Measurements from ENCODE around the gene FOSL1. TPM values are rescaled to one million over a fixed set of nuclear protein-coding genes. Genes with fewer than 3 reads are reported as not detected.
A peak's percentile ranks its signal among the peaks of the same experiment; 100 is the strongest.

Gene FOSL1
- total and polyA plus RNA-seq, 2 donors (not counting 1 experiment from before 2014, with no cell fraction given): 3.5 to 8.8 TPM

DNA sequence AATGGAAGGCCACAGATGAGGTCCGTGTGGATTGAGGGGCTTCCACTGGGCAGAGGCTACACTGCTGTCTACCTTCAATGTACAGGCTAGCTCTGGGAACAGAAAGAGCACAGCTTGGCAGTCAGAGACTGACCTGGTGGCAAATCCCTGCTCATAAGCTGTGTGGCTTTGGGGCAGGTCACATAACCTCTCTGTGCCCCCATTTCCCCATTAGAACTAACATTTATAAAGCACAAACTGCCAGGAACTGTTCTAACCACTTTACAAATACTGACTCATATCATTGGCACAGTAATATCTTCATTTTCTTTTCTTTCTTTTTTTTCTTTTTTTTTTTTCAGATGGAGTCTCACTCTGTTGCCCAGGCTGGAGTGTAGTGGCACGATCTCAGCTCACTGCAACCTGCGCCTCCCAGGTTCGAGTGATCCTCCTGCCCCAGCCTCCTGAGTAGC lies 3.1 kb downstream of the FOSL1 start:
- H4K20me1 ChIP-seq (ENCODE audit: control insufficient read depth, extremely low read depth, insufficient read depth, low read length): no peaks in the 10 kb centered on the region
- H3K36me3 ChIP-seq (ENCODE audit: control insufficient read depth, insufficient read depth, low read length): peaks cover 22% of the 10 kb centered on the region
- H3K4me1 ChIP-seq (ENCODE audit: control insufficient read depth, extremely low read depth, insufficient read depth, low read length): peaks cover 31% of the 10 kb centered on the region
- peak overlapping the region; percentile 84 for H3K4me2 ChIP-seq (ENCODE audit: extremely low read depth, insufficient read depth, low read length)
- DNase-seq (ENCODE audit: low read depth in 2 of 2): peak in 1 of 2 donors; percentile 28
- no peak overlapping the region for H2AFZ ChIP-seq (ENCODE audit: low read length)
- TF ChIP-seq, protein P1, sequence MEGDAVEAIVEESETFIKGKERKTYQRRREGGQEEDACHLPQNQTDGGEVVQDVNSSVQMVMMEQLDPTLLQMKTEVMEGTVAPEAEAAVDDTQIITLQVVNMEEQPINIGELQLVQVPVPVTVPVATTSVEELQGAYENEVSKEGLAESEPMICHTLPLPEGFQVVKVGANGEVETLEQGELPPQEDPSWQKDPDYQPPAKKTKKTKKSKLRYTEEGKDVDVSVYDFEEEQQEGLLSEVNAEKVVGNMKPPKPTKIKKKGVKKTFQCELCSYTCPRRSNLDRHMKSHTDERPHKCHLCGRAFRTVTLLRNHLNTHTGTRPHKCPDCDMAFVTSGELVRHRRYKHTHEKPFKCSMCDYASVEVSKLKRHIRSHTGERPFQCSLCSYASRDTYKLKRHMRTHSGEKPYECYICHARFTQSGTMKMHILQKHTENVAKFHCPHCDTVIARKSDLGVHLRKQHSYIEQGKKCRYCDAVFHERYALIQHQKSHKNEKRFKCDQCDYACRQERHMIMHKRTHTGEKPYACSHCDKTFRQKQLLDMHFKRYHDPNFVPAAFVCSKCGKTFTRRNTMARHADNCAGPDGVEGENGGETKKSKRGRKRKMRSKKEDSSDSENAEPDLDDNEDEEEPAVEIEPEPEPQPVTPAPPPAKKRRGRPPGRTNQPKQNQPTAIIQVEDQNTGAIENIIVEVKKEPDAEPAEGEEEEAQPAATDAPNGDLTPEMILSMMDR (conservative IDR thresholded peaks at IDR 0.05 in 1 of 2, IDR thresholded peaks at IDR 0.05 in 1 of 2; ENCODE audit: low read depth in 1 of 2, low read length in 2 of 2): no peak
- no peak for TF ChIP-seq EZH2 (IDR thresholded peaks at IDR 0.05; ENCODE audit: low read length, missing control alignments)
- H3K9ac ChIP-seq (ENCODE audit: insufficient read depth, low read length): peak overlapping the region; percentile 45
- H3K4me3 ChIP-seq (replicated peaks in 1 of 4; ENCODE audit: control extremely low read depth in 1 of 4, insufficient read depth in 1 of 4, low read depth in 3 of 4, low read length in 4 of 4): peak overlapping the region; percentile 14 to 96 (median 58)
- no peaks in the 10 kb centered on the region for H3K9me3 ChIP-seq (ENCODE audit: control insufficient read depth, insufficient read depth, low read depth, low read length)
- H3K27ac ChIP-seq (ENCODE audit: insufficient read depth, low read length): peak overlapping the region; percentile 100
- no peaks in the 10 kb centered on the region for H3K27me3 ChIP-seq (ENCODE audit: control insufficient read depth, insufficient read depth, low read length)
- peaks cover 93% of the 10 kb centered on the region for H3K79me2 ChIP-seq (ENCODE audit: control insufficient read depth, insufficient read depth, low read length)

DNA sequence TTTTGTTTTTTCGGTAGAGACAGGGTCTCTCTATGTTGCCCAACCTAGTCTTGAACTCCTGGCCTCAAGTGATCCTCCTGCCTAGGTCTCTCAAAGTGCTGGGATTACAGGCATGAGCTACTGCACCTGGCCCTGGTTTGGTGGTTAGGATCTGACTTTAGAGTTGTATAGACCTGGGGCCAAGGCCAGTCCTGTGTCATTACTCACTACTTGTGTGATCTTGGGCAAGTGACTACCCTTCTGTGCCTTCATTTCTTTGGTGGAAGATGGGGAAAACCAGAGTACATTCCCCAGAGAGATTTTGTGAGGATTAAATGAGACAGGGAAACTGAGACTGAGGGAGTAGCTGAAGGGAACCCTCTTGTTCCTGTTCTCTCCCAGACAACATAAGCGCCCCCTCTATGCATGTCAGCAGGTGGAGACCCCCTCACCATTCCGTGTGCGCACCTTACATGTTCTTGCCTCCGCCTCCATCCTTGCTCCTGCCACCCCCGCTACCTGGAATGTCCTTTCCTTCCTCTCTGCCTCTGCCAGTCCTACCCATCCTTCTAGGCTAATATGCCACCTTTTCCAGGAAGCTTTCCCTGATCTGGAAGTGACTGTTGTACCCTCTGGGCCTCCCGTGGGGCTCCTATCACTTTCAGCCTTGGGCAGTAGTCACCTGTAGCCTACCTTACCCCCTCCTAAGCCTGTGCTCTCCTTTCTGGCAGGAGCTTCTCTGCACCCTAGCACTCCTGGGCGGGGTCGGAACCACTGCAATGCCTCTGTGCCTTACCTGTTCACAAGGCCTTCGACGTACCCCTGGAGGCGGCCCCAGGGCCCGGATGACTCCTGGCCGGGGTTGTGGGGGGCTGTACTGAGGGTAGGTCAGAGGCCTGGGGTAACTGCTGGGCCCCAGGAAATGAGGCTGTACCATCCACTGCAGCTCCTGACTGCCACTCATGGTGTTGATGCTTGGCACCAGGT lies 3.9 kb downstream of the FOSL1 start:
- H4K20me1 ChIP-seq (ENCODE audit: control insufficient read depth, extremely low read depth, insufficient read depth, low read length): no peaks in the 10 kb centered on the region
- no peaks in the 10 kb centered on the region for H3K27me3 ChIP-seq (ENCODE audit: control insufficient read depth, insufficient read depth, low read length)
- TF ChIP-seq, protein P1 (conservative IDR thresholded peaks at IDR 0.05 in 1 of 2, IDR thresholded peaks at IDR 0.05 in 1 of 2; ENCODE audit: low read depth in 1 of 2, low read length in 2 of 2): no peak
- no peak for TF ChIP-seq EZH2 (IDR thresholded peaks at IDR 0.05; ENCODE audit: low read length, missing control alignments)
- peaks cover 93% of the 10 kb centered on the region for H3K79me2 ChIP-seq (ENCODE audit: control insufficient read depth, insufficient read depth, low read length)
- H2AFZ ChIP-seq (ENCODE audit: low read length): no peak overlapping the region
- peak overlapping the region; percentile 84 for H3K4me2 ChIP-seq (ENCODE audit: extremely low read depth, insufficient read depth, low read length)
- peak overlapping the region; percentile 14 to 96 (median 58) for H3K4me3 ChIP-seq (replicated peaks in 1 of 4; ENCODE audit: control extremely low read depth in 1 of 4, insufficient read depth in 1 of 4, low read depth in 3 of 4, low read length in 4 of 4)
- H3K9me3 ChIP-seq (ENCODE audit: control insufficient read depth, insufficient read depth, low read depth, low read length): no peaks in the 10 kb centered on the region
- H3K9ac ChIP-seq (ENCODE audit: insufficient read depth, low read length): peak overlapping the region; percentile 45
- H3K4me1 ChIP-seq (ENCODE audit: control insufficient read depth, extremely low read depth, insufficient read depth, low read length): peaks cover 24% of the 10 kb centered on the region
- H3K27ac ChIP-seq (ENCODE audit: insufficient read depth, low read length): peak overlapping the region; percentile 100
- peaks cover 24% of the 10 kb centered on the region for H3K36me3 ChIP-seq (ENCODE audit: control insufficient read depth, insufficient read depth, low read length)
- no peak for DNase-seq (ENCODE audit: low read depth in 2 of 2)

DNA sequence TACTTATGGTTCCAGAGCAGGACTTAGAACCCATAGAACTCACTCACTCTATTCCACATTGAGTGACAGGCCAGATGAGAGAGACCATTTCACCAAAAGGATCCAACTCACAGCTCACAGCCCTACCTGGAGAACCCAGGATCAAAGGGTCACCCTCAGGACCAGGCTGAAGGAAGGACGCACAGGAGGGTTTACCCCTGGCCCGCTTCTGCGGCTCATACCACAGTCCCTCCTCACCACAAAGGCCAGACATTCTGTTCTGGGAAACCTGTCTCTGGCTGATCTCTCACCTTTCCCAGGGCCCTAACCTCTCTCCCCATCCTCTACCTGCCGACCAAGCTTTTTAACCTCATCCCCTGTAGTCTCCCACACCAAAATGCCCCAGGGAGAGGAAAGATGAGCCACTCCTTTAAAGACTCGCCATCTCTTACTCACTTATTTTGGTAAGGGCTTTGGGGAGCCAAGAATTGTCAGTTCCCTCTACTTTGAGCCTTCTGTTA lies 4.7 kb downstream of the FOSL1 start:
- H3K4me2 ChIP-seq (ENCODE audit: extremely low read depth, insufficient read depth, low read length): peak overlapping the region; percentile 48
- H3K4me1 ChIP-seq (ENCODE audit: control insufficient read depth, extremely low read depth, insufficient read depth, low read length): peaks cover 21% of the 10 kb centered on the region
- H3K9me3 ChIP-seq (ENCODE audit: control insufficient read depth, insufficient read depth, low read depth, low read length): no peaks in the 10 kb centered on the region
- H3K79me2 ChIP-seq (ENCODE audit: control insufficient read depth, insufficient read depth, low read length): peaks cover 93% of the 10 kb centered on the region
- H4K20me1 ChIP-seq (ENCODE audit: control insufficient read depth, extremely low read depth, insufficient read depth, low read length): no peaks in the 10 kb centered on the region
- H3K27me3 ChIP-seq (ENCODE audit: control insufficient read depth, insufficient read depth, low read length): no peaks in the 10 kb centered on the region
- no peak overlapping the region for H2AFZ ChIP-seq (ENCODE audit: low read length)
- H3K4me3 ChIP-seq (replicated peaks in 1 of 4; ENCODE audit: control extremely low read depth in 1 of 4, insufficient read depth in 1 of 4, low read depth in 3 of 4, low read length in 4 of 4): peak overlapping the region in 1 of 4 experiments; percentile 82
- TF ChIP-seq, protein P1 (conservative IDR thresholded peaks at IDR 0.05 in 1 of 2, IDR thresholded peaks at IDR 0.05 in 1 of 2; ENCODE audit: low read depth in 1 of 2, low read length in 2 of 2): no peak
- no peak for TF ChIP-seq EZH2 (IDR thresholded peaks at IDR 0.05; ENCODE audit: low read length, missing control alignments)
- peaks cover 26% of the 10 kb centered on the region for H3K36me3 ChIP-seq (ENCODE audit: control insufficient read depth, insufficient read depth, low read length)
- no peak for DNase-seq (ENCODE audit: low read depth in 2 of 2)
- H3K27ac ChIP-seq (ENCODE audit: insufficient read depth, low read length): peak overlapping the region; percentile 100
- no peak overlapping the region for H3K9ac ChIP-seq (ENCODE audit: insufficient read depth, low read length)
